ENCODE measurements around the gene COL4A1.

The COL4A1 gene

GRCh38 chr13:110254751-110255553 lies 52.0 kb downstream of the COL4A1 start:
- DNase-seq (ENCODE audit: low read depth), result no peak
- H3K4me3 ChIP-seq (ENCODE audit: low read depth, low read length), result no peak overlapping the region
- TF ChIP-seq CTCF (IDR thresholded peaks at IDR 0.05; ENCODE audit: insufficient read depth, low read depth, low read length, missing control alignments), result no peak

GRCh38 chr13:110254151-110254679 lies 52.7 kb downstream of the COL4A1 start:
- no peak for DNase-seq (ENCODE audit: low read depth)
- no peak overlapping the region for H3K4me3 ChIP-seq (ENCODE audit: low read depth, low read length)
- no peak for TF ChIP-seq CTCF (IDR thresholded peaks at IDR 0.05; ENCODE audit: insufficient read depth, low read depth, low read length, missing control alignments)

- DNase-seq (ENCODE audit: low read depth), result no peak
- H3K4me3 ChIP-seq (ENCODE audit: low read depth, low read length), result no peak overlapping the region
- no peak for TF ChIP-seq CTCF (IDR thresholded peaks at IDR 0.05; ENCODE audit: insufficient read depth, low read depth, low read length, missing control alignments)
These were observed 55.7 kb downstream of the COL4A1 start for GRCh38 chr13:110251193-110251819.

GRCh38 chr13:110250258-110250891 lies 56.6 kb downstream of the COL4A1 start:
- no peak for DNase-seq (ENCODE audit: low read depth)
- TF ChIP-seq CTCF (IDR thresholded peaks at IDR 0.05; ENCODE audit: insufficient read depth, low read depth, low read length, missing control alignments), result no peak
- no peak overlapping the region for H3K4me3 ChIP-seq (ENCODE audit: low read depth, low read length)

GRCh38 chr13:110249326-110249725 lies 57.6 kb downstream of the COL4A1 start:
- no peak for TF ChIP-seq CTCF (IDR thresholded peaks at IDR 0.05; ENCODE audit: insufficient read depth, low read depth, low read length, missing control alignments)
- DNase-seq (ENCODE audit: low read depth), result no peak
- no peak overlapping the region for H3K4me3 ChIP-seq (ENCODE audit: low read depth, low read length)

GRCh38 chr13:110248449-110249143 lies 58.4 kb downstream of the COL4A1 start:
- DNase-seq (ENCODE audit: low read depth), result no peak
- TF ChIP-seq CTCF (IDR thresholded peaks at IDR 0.05; ENCODE audit: insufficient read depth, low read depth, low read length, missing control alignments), result no peak
- H3K4me3 ChIP-seq (ENCODE audit: low read depth, low read length), result no peak overlapping the region
